Suprapubic skin (tissue), 4 donors: ENCODE measurements around the gene SLC8A1. TPM values are rescaled to one million over a fixed set of nuclear protein-coding genes. Genes with fewer than 3 reads are reported as not detected.

Source experiments
- DNase-seq, 2 donors: peaks; one replicate each; pipeline ENCODE4 v3.0.0-alpha.2; 2019; ENCODE audit warnings: low spot score in 2 of 2
- H3K27ac ChIP-seq: fragments of 200-600 bp; sonication (generic); one replicate; pipeline ENCODE4 v1.5.1; 2019
- H3K27me3 ChIP-seq: fragments of 200-600 bp; sonication (generic); one replicate; pipeline ENCODE4 v1.5.1; 2019
- H3K36me3 ChIP-seq: fragments of 200-600 bp; sonication (generic); one replicate; pipeline ENCODE4 v1.5.1; 2019
- H3K4me1 ChIP-seq: fragments of 200-600 bp; sonication (generic); one replicate; pipeline ENCODE4 v1.5.1; 2019
- H3K4me3 ChIP-seq: fragments of 200-600 bp; sonication (generic); one replicate; pipeline ENCODE4 v1.5.1; 2019; ENCODE audit warnings: mild to moderate bottlenecking
- H3K9me3 ChIP-seq: fragments of 200-600 bp; sonication (generic); one replicate; pipeline ENCODE4 v1.5.1; 2019
- CTCF ChIP-seq, 2 donors: fragments of 200-600 bp in 1 of 2; fragments of 450-650 bp in 1 of 2; sonication (generic) in 1 of 2; IDR thresholded peaks; one replicate each; pipeline ENCODE4 v1.5.1; 2016 to 2019; ENCODE audit warnings: antibody characterized with exemption in 2 of 2, mild to moderate bottlenecking in 1 of 2, moderate library complexity in 1 of 2
- EP300 ChIP-seq: sonication (generic); formaldehyde crosslinking; IDR thresholded peaks from one replicate; pipeline ENCODE4 v1.6.1; 2017; ENCODE audit warnings: antibody characterized with exemption
- POLR2A ChIP-seq, 2 donors: fragments of 450-650 bp; IDR thresholded peaks; one replicate each; pipeline ENCODE4 v1.6.1; 2017; ENCODE audit warnings: antibody characterized with exemption in 2 of 2, mild to moderate bottlenecking in 2 of 2, moderate library complexity in 2 of 2
- POLR2AphosphoS5 ChIP-seq, 3 donors: sonication (generic); formaldehyde crosslinking; IDR thresholded peaks; one replicate each; pipeline ENCODE4 v1.6.1; 2017; ENCODE audit warnings: antibody characterized with exemption in 3 of 3
- WGBS: methylation state at CpG from one replicate; pipeline ENCODE4 v1.1.5; 2018; 5-methylcytosine and 5-hydroxymethylcytosine counted together
- total RNA-seq, 4 donors: library from RNA; depleted of rRNA; stranded (reverse); fragments of >200 nt; gene quantifications; one replicate each; pipeline ENCODE4 v1.1.0, GENCODE V29; 2016

The SLC8A1 gene
- total RNA-seq, 4 donors from 2014 or later = 2.4 to 14.4 (median 9.9) TPM

- 55% methylated on average over 5 of the region's 5 CpGs for WGBS
Measured at GRCh38 chr2:40470822-40471813, 19.2 kb upstream of the SLC8A1 start.

GRCh38 chr2:40466935-40467572, 15.2 kb upstream of the SLC8A1 start:
- no peaks in the 10 kb centered on the region for H3K36me3 ChIP-seq
- H3K27ac ChIP-seq = no peak overlapping the region
- peaks cover 2% of the 10 kb centered on the region for H3K4me1 ChIP-seq
- WGBS = 64% methylated on average over 2 of the region's 2 CpGs
- no peaks in the 10 kb centered on the region for H3K9me3 ChIP-seq
- no peak for DNase-seq
- TF ChIP-seq CTCF (IDR thresholded peaks at IDR 0.05) = no peak
- no peak for TF ChIP-seq POLR2A (IDR thresholded peaks at IDR 0.05)
- TF ChIP-seq POLR2AphosphoS5 (IDR thresholded peaks at IDR 0.05) = no peak
- no peak for TF ChIP-seq EP300
- no peaks in the 10 kb centered on the region for H3K27me3 ChIP-seq
- no peak overlapping the region for H3K4me3 ChIP-seq

More at GRCh38 chr2:40470822-40471813, 19.2 kb upstream of the SLC8A1 start:
- no peaks in the 10 kb centered on the region for H3K36me3 ChIP-seq
- no peaks in the 10 kb centered on the region for H3K27me3 ChIP-seq
- no peak overlapping the region for H3K27ac ChIP-seq
- no peak for TF ChIP-seq CTCF (IDR thresholded peaks at IDR 0.05)
- no peak for TF ChIP-seq POLR2AphosphoS5 (IDR thresholded peaks at IDR 0.05)
- TF ChIP-seq POLR2A (IDR thresholded peaks at IDR 0.05) = no peak
- no peak for TF ChIP-seq EP300
- DNase-seq = no peak
- peaks cover 2% of the 10 kb centered on the region for H3K4me1 ChIP-seq
- H3K9me3 ChIP-seq = no peaks in the 10 kb centered on the region
- H3K4me3 ChIP-seq = no peak overlapping the region

GRCh38 chr2:40466332-40466906, 14.5 kb upstream of the SLC8A1 start:
- TF ChIP-seq POLR2AphosphoS5 (IDR thresholded peaks at IDR 0.05) (no peak), EP300 (no peak), CTCF (IDR thresholded peaks at IDR 0.05) (no peak), POLR2A (IDR thresholded peaks at IDR 0.05) (no peak)
- Histone ChIP-seq H3K36me3 (no peaks in the 10 kb centered on the region), H3K9me3 (no peaks in the 10 kb centered on the region), H3K27ac (no peak overlapping the region), H3K4me1 (peaks cover 2% of the 10 kb centered on the region), H3K27me3 (no peaks in the 10 kb centered on the region), H3K4me3 (no peak overlapping the region)
- WGBS = 84% methylated on average over 3 of the region's 3 CpGs
- no peak for DNase-seq

- H3K9me3 ChIP-seq = no peaks in the 10 kb centered on the region
- no peaks in the 10 kb centered on the region for H3K27me3 ChIP-seq
- no peak overlapping the region for H3K27ac ChIP-seq
- WGBS = 87% methylated on average over 8 of the region's 8 CpGs
- DNase-seq = no peak
- no peaks in the 10 kb centered on the region for H3K36me3 ChIP-seq
- no peak overlapping the region for H3K4me3 ChIP-seq
- no peak for TF ChIP-seq EP300
- TF ChIP-seq CTCF (IDR thresholded peaks at IDR 0.05) = no peak
- no peak for TF ChIP-seq POLR2A (IDR thresholded peaks at IDR 0.05)
- TF ChIP-seq POLR2AphosphoS5 (IDR thresholded peaks at IDR 0.05) = no peak
- no peaks in the 10 kb centered on the region for H3K4me1 ChIP-seq
Measured at GRCh38 chr2:40463112-40463511, 11.2 kb upstream of the SLC8A1 start.
